ENCODE data around the gene COL13A1. TPM values are rescaled to one million over a fixed set of nuclear protein-coding genes. Genes with fewer than 3 reads are reported as not detected.

COL13A1 gene
- polyA plus RNA-seq, 1 experiment, result 11.9 TPM

- TF ChIP-seq CTCF (IDR thresholded peaks at IDR 0.05; ENCODE audit: insufficient read depth, low read depth, low read length), result no peak
- no peak for DNase-seq (ENCODE audit: low read depth)
- CTCF ChIA-PET, result interaction anchor here (0.8 to 16.8 kb wide), 4 partner anchors 10 to 388 kb away, joined by 3 to 584 read pairs (median 4); partner anchors contain the start of gene COL13A1
Measured at GRCh38 chr10:69908124-69908523, 106.4 kb downstream of the COL13A1 start.

DNA sequence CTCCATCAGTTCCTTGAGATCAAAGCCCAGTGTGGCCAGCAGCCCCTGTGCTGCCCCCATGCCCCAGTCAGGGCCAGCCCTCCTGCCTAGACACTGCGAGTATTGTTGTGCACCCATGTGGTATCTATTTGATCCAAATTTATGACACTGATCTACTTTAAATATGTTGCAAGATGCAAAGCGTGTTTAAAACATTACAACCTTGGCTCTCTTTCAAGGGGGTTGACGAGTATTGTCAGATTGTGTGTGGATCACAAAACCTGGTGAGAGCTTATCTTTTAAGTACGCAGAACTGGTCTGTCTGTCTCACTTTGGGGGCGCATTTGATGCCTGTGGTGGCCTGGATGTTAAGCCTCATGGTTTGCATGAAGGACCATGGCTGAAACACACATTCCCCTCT lies 108.9 kb downstream of the COL13A1 start:
- ChIA-PET CTCF (interaction anchor here (2.1 to 16.8 kb wide), 4 partner anchors 11 to 266 kb away, joined by 8 to 584 read pairs (median 46); partner anchors contain the start of gene COL13A1), POLR2A (no interaction called here)
- no peak overlapping the region for H3K4me3 ChIP-seq (ENCODE audit: low read depth, low read length)
- no peaks in the 10 kb centered on the region; the same call in 1 of the 2 replicates for H3K36me3 ChIP-seq (ENCODE audit: control insufficient read depth, insufficient read depth, low read length)
- no peak for DNase-seq (ENCODE audit: low read depth)
- H3K27me3 ChIP-seq (ENCODE audit: control insufficient read depth, insufficient read depth, low read length), result no peaks in the 10 kb centered on the region
- no peak for TF ChIP-seq CTCF (IDR thresholded peaks at IDR 0.05; ENCODE audit: insufficient read depth, low read depth, low read length)

More at GRCh38 chr10:69908124-69908523, 106.4 kb downstream of the COL13A1 start:
- POLR2A ChIA-PET, result interaction anchor here (0.7 kb wide), 1 partner anchor 104 kb away, joined by 3 read pairs; no protein-coding TSS in a partner anchor
- H3K27me3 ChIP-seq (ENCODE audit: control insufficient read depth, insufficient read depth, low read length), result no peaks in the 10 kb centered on the region
- H3K36me3 ChIP-seq (ENCODE audit: control insufficient read depth, insufficient read depth, low read length), result peaks cover 3% of the 10 kb centered on the region; the same call in 1 of the 2 replicates
- no peak overlapping the region for H3K4me3 ChIP-seq (ENCODE audit: low read depth, low read length)

DNA sequence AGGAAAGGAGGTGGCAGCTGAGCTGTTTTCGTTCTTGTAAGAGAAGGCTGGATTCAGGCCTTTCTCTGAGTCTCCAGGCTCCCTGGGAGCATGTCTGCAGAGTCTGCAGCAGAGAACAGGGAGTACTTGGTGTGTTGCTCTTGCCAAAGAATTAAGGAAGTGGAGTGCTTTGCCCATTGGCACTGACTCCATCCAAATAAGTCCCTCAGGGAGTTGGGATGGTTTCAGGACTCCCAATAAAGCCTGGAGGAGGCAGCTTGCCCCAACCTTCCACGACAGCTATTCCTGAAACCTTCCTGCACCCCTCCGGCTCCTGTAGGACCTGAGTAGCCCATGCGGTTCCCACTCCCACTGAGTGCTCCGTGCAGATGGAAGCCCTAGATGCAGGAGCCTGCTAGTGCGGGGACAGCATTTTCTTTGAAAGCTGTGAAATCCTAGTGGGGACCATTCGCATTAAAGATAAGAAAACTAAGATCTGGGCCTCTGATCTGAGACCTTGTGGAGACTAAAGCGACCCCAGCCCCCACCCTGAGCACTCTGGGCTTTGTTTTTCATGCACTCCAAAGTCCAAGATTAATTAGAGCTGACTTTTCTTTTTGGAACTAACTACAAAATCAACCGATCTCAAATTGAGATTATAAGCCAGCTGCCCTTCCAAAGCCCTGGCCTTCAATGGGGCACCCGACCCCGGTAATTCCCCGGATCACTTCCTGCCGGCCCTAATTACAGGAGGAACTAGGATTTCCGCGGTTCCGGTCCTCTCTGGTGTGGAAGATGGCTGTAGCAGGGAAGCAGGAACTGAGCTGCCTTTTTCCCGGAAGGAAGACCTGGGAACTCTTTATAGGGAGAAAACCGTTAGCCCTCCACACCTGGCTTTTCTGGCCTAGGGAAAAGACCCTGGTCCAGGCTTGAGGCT lies 110.2 kb downstream of the COL13A1 start:
- H3K27me3 ChIP-seq (ENCODE audit: control insufficient read depth, insufficient read depth, low read length), result no peaks in the 10 kb centered on the region
- peaks cover 3% of the 10 kb centered on the region; the same call in 1 of the 2 replicates for H3K36me3 ChIP-seq (ENCODE audit: control insufficient read depth, insufficient read depth, low read length)
- no peak for DNase-seq (ENCODE audit: low read depth)
- POLR2A ChIA-PET, result interaction anchor here (0.6 kb wide), 1 partner anchor 102 kb away, joined by 3 read pairs; no protein-coding TSS in a partner anchor
- CTCF ChIA-PET, result interaction anchor here (0.8 to 16.8 kb wide), 11 partner anchors 9 to 269 kb away, joined by 3 to 584 read pairs (median 3); partner anchors contain the start of gene COL13A1
- no peak overlapping the region for H3K4me3 ChIP-seq (ENCODE audit: low read depth, low read length)
- TF ChIP-seq CTCF (IDR thresholded peaks at IDR 0.05; ENCODE audit: insufficient read depth, low read depth, low read length), result no peak

DNA sequence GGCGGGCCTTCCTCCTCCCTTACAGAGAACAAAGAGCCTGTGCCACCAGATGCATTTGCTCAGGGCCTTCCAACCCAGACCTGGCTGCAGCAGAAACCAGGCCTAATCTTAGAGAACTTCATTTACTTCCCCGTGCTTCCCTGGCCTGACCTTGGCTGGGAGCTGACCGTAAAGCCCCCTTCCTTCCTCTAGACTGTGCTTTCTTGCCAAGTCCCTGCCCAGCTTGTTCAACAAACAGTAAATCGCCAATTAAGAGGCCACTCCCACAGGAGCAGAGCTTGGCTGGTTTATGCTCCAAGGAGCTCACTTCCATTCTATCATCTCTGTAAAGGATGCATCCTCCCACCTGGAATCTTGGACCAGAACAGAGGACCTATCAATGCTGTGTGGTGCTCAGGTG lies 110.9 kb downstream of the COL13A1 start:
- H3K4me3 ChIP-seq (ENCODE audit: low read depth, low read length), result no peak overlapping the region
- no peak for TF ChIP-seq CTCF (IDR thresholded peaks at IDR 0.05; ENCODE audit: insufficient read depth, low read depth, low read length)
- POLR2A ChIA-PET, result interaction anchor here (0.6 kb wide), 1 partner anchor 102 kb away, joined by 3 read pairs; no protein-coding TSS in a partner anchor
- CTCF ChIA-PET, result interaction anchor here (0.9 to 16.8 kb wide), 9 partner anchors 13 to 269 kb away, joined by 3 to 584 read pairs (median 3); partner anchors contain the start of gene COL13A1
- no peaks in the 10 kb centered on the region for H3K27me3 ChIP-seq (ENCODE audit: control insufficient read depth, insufficient read depth, low read length)
- DNase-seq (ENCODE audit: low read depth), result no peak
- peaks cover 3% of the 10 kb centered on the region; the same call in 1 of the 2 replicates for H3K36me3 ChIP-seq (ENCODE audit: control insufficient read depth, insufficient read depth, low read length)

Data from BJ (cell line).